HG03460 (cell line): ENCODE measurements around the gene SLC1A5.

ENCODE experiments used
- ATAC-seq: cut with Tn5 transposase; IDR thresholded peaks from one replicate; pipeline ENCODE4 v1.9.1; 2021; ENCODE audit not compliant: unreplicated experiment

Gene SLC1A5

DNA sequence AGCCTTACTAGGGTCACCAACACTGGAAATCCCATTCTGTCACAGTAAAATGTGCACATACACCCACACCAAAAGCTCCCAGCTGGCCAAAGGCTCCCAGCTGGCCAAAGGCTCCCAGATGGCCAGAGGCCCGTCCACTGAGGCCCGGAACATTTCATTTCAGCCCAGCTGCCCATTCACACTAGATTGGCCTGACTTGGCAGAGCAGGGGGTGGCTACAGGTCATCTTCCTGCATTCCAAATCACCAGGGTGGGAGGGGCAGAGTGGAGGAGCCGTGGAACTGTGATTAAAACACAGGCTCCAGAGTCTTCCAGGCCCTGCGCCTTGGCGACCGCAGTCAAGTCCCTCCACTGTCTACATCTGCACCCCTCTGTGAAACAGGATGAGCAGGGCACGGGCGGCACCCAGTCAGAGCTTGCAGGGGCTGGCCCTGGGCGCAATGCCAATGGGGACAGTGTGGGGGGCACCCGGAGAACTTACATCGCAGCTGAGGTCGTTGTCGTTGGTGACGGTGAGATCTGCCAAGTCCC is 61.4 kb downstream of the SLC1A5 start:
- ATAC-seq, result no peak

DNA sequence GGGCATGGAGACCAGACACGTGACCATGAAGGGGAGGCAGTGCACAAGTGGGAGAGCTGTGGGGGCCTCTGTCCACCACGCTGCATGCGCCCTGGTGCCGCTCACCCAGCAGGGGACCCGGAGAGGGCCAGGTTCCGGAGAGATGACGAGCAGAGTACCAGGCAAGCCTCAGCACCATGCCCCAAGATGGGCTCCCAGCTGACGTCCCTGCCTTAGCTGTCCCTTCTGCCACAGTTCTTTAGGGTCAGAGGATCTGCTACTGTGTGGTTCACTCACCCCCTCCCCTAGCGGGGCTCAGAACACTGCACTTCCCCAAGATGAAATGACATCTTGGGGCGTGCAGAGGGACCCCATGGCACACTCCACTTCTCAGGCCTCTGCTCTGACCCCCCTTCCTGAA is 61.8 kb downstream of the SLC1A5 start:
- ATAC-seq, result no peak

DNA sequence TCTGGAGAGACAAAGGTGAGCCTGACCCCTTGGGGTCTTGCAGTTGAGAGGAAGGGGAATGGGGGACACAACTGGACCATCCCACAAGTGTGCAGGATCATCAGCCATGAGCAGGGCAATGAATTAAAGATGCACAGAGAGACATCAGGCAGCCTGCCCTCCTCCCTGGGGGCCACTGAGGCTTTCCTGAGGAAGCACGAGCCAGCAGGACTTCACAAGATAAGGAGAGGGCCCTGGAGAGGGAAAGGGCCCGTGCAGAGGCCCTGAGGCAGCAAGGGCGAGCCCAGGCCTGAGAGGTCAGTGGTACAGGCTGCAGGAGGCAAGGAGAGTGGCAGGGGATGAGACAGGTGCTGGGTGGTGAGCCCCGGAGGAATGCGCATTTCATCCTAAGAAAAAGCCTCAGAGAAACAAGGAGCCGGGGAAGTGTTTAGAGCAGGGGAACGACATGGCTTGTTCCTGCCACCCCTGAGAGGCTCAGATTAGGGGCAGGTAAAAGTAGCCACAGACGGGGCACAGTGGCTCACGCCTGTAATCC is 62.5 kb downstream of the SLC1A5 start:
- ATAC-seq, result no peak

DNA sequence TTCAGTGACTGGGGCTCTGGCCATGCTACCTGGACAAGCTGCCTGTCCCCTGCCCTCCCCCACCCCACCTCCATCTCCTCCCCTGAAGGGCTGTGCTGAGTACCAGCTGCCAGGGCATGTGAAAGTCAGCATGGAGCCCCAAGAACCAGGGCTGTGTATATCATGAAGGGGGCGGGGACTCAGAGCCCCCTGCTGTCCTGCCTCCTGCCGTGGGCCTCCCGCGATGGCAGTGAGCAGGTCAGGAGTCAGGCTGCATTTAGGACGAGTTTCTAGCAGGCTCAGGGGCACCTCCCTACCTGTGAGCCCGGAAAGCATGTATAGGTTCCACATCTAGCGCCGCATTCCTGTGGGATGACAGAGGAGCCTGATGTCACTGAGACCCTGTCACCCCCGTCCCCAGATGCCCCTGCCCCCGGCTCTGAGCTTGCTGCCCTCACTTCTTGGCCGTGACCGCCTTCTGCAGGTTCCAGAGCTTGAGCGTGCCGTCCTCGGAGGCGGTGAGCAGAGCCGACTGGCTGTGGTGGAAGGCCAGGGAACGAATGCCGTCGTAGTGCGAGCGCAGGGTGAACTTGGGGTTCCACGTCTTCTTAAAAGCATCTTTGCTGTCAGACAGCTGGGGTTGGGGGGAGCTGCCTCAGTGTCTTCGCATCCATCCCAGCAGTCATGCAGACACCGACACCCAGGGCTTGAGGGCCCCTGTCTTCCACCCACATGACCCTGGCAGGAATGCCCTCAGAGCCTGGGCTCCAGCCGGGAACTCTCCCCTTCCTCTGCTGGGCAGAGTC is 63.2 kb downstream of the SLC1A5 start:
- ATAC-seq, result no peak
